HG02840 (cell line): ENCODE measurements around the gene KDELR1.

ENCODE experiments used
- ATAC-seq: cut with Tn5 transposase; IDR thresholded peaks from one replicate; pipeline ENCODE4 v1.9.1; 2021; ENCODE audit warnings: mild to moderate bottlenecking, moderate library complexity, moderate number of reproducible peaks; ENCODE audit not compliant: unreplicated experiment, low FRiP score

The KDELR1 gene

GRCh38 chr19:48391100-48392005 is at the start of gene KDELR1:
KDELR1 (minus strand) TSS chr19:48391551; CDS start chr19:48391358, 193 bp downstream.
- ATAC-seq, result peak; percentile 80

DNA sequence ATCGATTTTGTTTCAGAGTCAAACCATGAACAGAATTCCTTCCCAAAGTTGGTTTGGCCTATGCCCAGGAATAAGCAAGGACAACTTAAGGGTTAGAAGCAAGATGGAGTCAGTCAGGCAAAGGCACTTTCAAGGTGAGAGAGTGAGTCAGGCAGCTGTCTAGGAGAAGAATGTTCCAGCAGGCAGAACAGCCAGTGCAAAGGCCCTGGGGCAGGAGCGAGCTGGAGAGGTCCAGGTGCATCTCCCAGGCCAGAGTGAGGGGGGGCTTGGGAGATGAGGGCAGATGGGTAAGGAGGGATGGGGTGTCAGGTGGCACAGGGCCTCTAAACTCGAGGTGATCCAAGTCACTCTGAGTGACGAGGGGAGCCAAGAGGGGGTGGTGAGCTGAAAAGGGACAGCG is 45.2 kb upstream of the KDELR1 start:
- no peak for ATAC-seq

DNA sequence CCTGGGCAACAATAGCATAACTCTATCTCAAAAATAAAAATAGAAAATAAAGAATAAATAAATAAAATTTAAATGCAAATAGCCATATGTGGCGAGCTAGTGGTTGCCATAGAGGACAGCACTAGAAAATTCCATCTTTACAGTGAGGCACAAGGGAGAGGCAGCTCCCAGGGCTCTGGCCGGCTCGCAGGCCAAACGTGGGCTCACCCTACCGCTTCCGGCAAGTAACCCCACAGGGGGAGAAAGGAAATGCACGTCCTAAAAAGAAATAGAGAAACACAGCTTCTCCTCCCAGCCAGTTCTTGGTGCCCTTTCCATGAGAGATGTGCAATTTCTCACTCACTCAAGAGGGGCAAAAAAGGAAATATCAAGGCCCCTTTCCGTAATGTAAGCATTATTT is 42.0 kb upstream of the KDELR1 start:
- no peak for ATAC-seq

DNA sequence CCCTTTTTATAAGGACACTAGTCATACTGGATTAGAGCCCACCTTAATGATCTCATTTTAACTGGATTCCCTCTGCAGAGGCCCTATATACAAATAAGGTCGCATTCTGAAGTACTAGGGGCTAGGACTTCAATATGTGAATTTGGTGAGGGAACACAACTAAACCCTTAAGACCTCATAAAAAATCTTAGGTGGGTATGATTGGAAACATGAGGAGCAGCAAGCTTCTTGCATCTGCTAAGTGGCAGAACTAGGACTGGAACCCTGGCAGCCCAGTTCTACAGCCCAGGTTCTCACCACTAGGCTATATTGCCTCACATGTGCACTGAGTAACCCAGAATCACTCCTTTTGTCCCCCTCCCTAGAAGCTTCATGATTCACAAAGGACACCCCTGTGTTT is 37.3 kb upstream of the KDELR1 start:
- ATAC-seq, result no peak

GRCh38 chr19:48424694-48425219 is 33.4 kb upstream of the KDELR1 start:
- no peak for ATAC-seq

DNA sequence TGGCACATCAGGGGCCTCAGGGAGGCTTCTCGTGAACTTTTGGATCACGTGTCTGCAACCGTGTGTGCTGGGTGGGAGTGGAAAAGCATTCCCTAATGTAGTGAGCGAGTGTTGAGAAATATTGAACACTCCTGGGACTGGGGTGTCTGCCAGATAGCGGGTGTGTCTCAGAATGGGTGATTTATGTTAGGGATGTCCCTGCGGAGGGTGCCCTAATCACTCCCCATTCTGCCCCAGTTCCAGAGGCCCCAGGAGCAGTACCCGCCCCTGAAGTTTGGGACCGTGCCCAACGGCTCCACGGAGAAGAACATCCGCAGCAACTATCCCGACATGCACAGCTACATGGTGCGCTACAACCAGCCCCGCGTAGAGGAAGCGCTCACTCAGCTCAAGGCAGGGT is 30.2 kb upstream of the KDELR1 start:
- no peak for ATAC-seq

DNA sequence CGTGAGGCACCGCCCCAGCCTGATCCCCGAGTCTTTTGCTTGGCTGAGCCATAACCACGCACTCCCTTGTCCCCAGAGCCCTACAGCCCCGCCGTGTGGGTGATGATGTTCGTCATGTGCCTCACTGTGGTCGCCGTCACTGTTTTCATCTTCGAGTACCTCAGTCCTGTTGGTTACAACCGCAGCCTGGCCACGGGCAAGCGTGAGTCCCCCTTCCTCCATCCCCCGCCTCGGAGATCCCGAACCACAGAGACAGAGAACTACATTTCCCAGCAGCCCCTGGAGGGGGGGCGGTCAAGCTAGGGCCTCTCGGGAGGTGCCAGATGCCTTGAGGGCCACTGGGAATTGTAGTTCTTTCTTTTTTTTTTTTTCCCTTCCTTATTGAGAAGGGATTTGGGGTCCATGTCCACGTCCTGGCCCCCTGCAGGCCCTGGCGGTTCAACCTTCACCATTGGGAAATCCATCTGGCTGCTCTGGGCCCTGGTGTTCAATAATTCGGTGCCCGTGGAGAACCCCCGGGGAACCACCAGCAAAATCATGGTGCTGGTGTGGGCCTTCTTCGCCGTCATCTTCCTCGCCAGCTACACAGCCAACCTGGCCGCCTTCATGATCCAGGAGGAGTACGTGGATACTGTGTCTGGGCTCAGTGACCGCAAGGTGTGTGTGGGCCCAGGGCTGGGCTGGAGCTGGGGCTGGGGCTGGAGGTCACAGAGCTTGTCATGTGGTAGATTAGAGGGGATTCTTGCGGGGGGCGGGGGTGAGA is 28.0 kb upstream of the KDELR1 start:
- ATAC-seq, result no peak

GRCh38 chr19:48418317-48419064 is 27.1 kb upstream of the KDELR1 start:
- ATAC-seq, result no peak

DNA sequence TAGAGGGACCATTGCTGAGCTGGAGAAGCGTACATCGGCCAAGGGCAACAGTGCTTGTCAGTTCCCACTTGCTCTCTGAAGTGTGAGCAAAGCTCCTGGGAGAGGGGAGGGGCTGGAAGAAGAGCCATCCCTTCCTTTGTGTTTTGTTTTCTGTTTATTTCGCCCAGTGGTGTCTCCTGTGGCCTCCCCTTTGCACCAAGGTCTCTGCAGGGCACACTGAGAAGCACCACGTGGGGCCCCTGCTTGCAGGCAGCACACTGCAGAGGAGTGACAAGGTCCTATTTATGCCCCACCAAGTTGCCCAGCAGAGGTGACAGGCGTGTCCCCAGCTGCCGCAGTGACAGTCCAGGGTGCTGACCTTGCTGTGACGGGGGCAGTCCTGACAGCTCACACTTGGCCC is 26.1 kb upstream of the KDELR1 start:
- ATAC-seq, result no peak

DNA sequence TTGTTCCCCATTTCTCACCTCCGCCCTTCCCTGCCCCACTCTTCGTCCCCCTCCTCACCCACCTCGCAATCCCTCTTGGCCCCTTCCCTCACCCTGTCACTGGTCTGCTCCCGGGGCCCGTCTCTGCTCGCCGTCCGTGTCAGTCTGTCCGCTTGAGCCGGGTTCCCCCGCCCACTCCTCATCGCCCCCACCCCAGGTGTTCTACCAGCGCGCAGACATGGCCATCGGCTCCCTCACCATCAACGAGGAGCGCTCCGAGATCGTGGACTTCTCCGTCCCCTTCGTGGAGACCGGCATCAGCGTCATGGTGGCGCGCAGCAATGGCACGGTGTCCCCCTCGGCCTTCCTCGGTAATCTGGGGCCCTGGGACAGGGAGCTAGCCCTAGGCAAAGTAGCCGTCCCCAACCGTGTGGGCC is 24.5 kb upstream of the KDELR1 start:
- no peak for ATAC-seq

- ATAC-seq, result no peak
These were observed 24.0 kb upstream of the KDELR1 start for GRCh38 chr19:48415395-48415794.

- no peak for ATAC-seq
These were observed 22.7 kb upstream of the KDELR1 start for GRCh38 chr19:48413879-48414587.

DNA sequence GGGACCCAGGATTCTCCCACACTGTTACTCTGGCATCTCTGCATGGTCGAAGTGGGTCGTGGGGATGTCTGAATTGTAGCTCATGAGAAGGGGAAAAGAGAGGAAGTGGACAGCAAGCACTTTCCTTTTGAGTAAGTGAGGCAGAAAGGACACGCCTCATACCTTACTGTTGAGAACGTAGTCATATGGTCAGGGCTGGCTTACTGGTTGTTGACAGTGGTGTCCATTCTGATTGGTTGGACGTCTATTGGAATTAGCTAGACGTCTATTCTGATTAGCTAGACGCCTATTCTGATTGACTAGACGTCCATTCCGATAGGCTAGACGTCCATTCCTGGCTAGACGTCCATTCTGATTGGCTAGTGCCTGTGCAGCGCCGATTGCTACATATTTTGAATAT is 14.5 kb upstream of the KDELR1 start:
- no peak for ATAC-seq

- no peak for ATAC-seq
These were observed 13.8 kb upstream of the KDELR1 start for GRCh38 chr19:48405010-48405659.

- no peak for ATAC-seq
These were observed 12.3 kb upstream of the KDELR1 start for GRCh38 chr19:48403606-48404005.

- no peak for ATAC-seq
These were observed 9.9 kb upstream of the KDELR1 start for GRCh38 chr19:48401287-48401686.

DNA sequence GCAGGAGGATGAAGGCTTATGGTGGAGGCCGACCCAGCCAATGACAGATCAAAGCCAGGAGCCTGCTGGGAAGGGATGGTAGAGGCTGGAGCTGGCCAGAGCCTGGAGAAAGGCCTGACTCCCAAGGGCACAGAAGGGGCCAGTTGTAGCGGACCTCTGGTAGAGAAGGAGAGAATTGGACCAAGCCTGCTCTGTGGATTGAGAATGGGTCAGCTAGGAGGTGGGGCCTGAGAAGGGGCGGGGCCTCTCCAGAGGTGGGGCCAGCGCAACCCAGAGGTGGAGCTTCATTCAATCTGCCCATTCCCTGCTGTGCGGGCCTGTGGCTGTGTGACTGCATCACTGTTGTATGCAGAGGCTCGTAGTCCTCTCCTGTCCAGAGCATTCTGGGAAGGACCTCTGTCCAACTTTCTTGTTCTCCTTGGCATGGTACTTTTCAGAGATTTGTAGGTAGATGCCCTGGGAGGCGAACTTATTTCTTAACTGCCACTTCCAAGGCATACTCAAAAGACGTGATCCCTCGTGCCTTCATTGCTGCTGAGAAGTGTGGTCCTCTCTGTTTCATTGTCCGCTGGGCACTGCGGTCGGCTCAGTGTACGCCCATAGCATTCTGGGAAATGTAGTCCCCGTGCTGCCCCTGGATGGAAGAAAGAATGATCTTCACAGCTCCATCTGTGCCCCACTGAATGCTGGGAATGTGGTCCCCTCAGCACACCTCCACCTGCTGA is 8.8 kb upstream of the KDELR1 start:
- no peak for ATAC-seq

- no peak for ATAC-seq
These were observed 7.3 kb upstream of the KDELR1 start for GRCh38 chr19:48398375-48399235.
